ENCODE results near the gene BCAR1.

Gene BCAR1

GRCh38 chr16:75195811-75196790 is 55.3 kb downstream of the BCAR1 start:
- no peak overlapping the region for H3K27ac ChIP-seq
- TF ChIP-seq CTCF (conservative IDR thresholded peaks at IDR 0.05) (no peak), ZFX (IDR thresholded peaks at IDR 0.05) (no peak)

- TF ChIP-seq CTCF (conservative IDR thresholded peaks at IDR 0.05) = no peak
- no peak for TF ChIP-seq ZFX (IDR thresholded peaks at IDR 0.05)
- no peak overlapping the region for H3K27ac ChIP-seq
Observed at GRCh38 chr16:75193730-75194444, 57.5 kb downstream of the BCAR1 start.

GRCh38 chr16:75193265-75193650 is 58.2 kb downstream of the BCAR1 start:
- no peak overlapping the region for H3K27ac ChIP-seq
- TF ChIP-seq ZFX (IDR thresholded peaks at IDR 0.05) (no peak), CTCF (conservative IDR thresholded peaks at IDR 0.05) (no peak)

GRCh38 chr16:75192606-75193264 is 58.7 kb downstream of the BCAR1 start:
- no peak for TF ChIP-seq ZFX (IDR thresholded peaks at IDR 0.05)
- TF ChIP-seq CTCF (conservative IDR thresholded peaks at IDR 0.05) = no peak
- no peak overlapping the region for H3K27ac ChIP-seq

GRCh38 chr16:75189638-75190245 is 61.7 kb downstream of the BCAR1 start:
- no peak overlapping the region; the same call in 1 of the 2 replicates for H3K27ac ChIP-seq
- TF ChIP-seq CTCF (conservative IDR thresholded peaks at IDR 0.05) (no peak), ZFX (IDR thresholded peaks at IDR 0.05) (no peak)

GRCh38 chr16:75188832-75189477 is 62.5 kb downstream of the BCAR1 start:
- TF ChIP-seq ZFX (IDR thresholded peaks at IDR 0.05) = no peak
- no peak for TF ChIP-seq CTCF (conservative IDR thresholded peaks at IDR 0.05)
- H3K27ac ChIP-seq = peak overlapping the region; percentile 3; the same call in 1 of the 2 replicates
